GM12892 (cell line): Measurements from ENCODE around the gene SEPHS1.

ENCODE experiments used
- POLR2A ChIP-seq: IDR thresholded peaks from 2 replicates; pipeline ENCODE4 v1.6.1; 2011; ENCODE audit warnings: low read depth, low read length, control low read depth
- POLR2AphosphoS5 ChIP-seq: IDR thresholded peaks from 2 replicates; pipeline ENCODE4 v1.6.1; 2011; ENCODE audit warnings: low read depth, low read length, control low read depth
- TAF1 ChIP-seq: IDR thresholded peaks from 2 replicates; pipeline ENCODE4 v1.6.1; 2011; ENCODE audit warnings: low read depth, mild to moderate bottlenecking, control low read depth, low read length, borderline replicate concordance

GRCh38 chr10:13298748-13299436, 49.2 kb downstream of the SEPHS1 start:
- no peak for TF ChIP-seq POLR2A
- TF ChIP-seq POLR2AphosphoS5, result no peak
- no peak for TF ChIP-seq TAF1
